Uterus (tissue), 2 donors: Measurements from ENCODE around the gene MAGEB5.

Experiments
- CTCF ChIP-seq, 4 experiments: fragments of 200-600 bp in 2 of 4; fragments of 450-650 bp in 2 of 4; sonication (generic) in 2 of 4; IDR thresholded peaks; one replicate each; pipeline ENCODE4 v1.5.1; 2016 to 2019; ENCODE audit warnings: antibody characterized with exemption in 4 of 4, mild to moderate bottlenecking in 2 of 4, moderate library complexity in 1 of 4
- POLR2A ChIP-seq, 2 donors: fragments of 450-650 bp; IDR thresholded peaks; one replicate each; pipeline ENCODE4 v1.6.1; 2016; ENCODE audit warnings: antibody characterized with exemption in 2 of 2, mild to moderate bottlenecking in 1 of 2, moderate library complexity in 1 of 2

DNA sequence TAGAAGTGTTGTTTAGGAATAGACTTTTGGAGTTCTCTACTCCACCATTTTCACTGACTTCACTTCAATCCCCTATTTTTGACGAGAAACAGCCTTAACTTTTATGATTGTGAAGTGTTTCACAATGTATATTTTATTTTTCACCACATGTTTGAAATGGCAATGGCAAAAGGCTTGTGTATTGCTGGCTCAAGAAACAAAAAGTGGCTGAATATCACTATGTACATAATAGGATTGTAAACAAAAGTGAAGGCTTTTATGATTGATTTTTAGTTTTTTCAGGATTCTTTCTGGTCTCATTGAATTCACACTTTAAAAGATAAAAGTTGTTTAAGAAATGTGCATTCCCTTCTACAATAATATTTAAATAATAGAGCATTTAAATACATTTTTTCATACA is 18.2 kb downstream of the MAGEB5 start:
- TF ChIP-seq CTCF (IDR thresholded peaks at IDR 0.05) (no peak), POLR2A (IDR thresholded peaks at IDR 0.05) (no peak)
